ENCODE results near the gene SH3BGR.

- no peak for TF ChIP-seq CTCF (IDR thresholded peaks at IDR 0.05)
- TF ChIP-seq POLR2AphosphoS5 (IDR thresholded peaks at IDR 0.05): no peak
Observed at GRCh38 chr21:39430016-39430415, 21.8 kb upstream of the SH3BGR start.

Measured in breast epithelium (tissue), 3 donors.